GM12892 (cell line): ENCODE results near the gene CDH8.

Experiments
- POLR2A ChIP-seq: IDR thresholded peaks from 2 replicates; pipeline ENCODE4 v1.6.1; 2011; ENCODE audit warnings: low read depth, low read length, control low read depth
- POLR2AphosphoS5 ChIP-seq: IDR thresholded peaks from 2 replicates; pipeline ENCODE4 v1.6.1; 2011; ENCODE audit warnings: low read depth, low read length, control low read depth
- TAF1 ChIP-seq: IDR thresholded peaks from 2 replicates; pipeline ENCODE4 v1.6.1; 2011; ENCODE audit warnings: low read depth, mild to moderate bottlenecking, control low read depth, low read length, borderline replicate concordance

- no peak for TF ChIP-seq POLR2AphosphoS5
- no peak for TF ChIP-seq POLR2A
- no peak for TF ChIP-seq TAF1
Observed at GRCh38 chr16:61948414-61948813, 87.8 kb downstream of the CDH8 start.
